D721Med (cell line): ENCODE results near the gene TAF1A.

Source experiments
- DNase-seq: peaks from one replicate; pipeline ENCODE4 v3.0.0; 2011; ENCODE audit warnings: low spot score; ENCODE audit not compliant: insufficient read length
- FAIRE-seq: peaks from 2 replicates; lab custom pipeline; 2011; peaks lifted over from hg19 to GRCh38; lab: Jason Lieb, UNC
- TF ChIP-seq, protein P1 (sequence below): IDR thresholded peaks from 2 replicates; pipeline ENCODE4 v1.5.1; 2012; ENCODE audit warnings: mild to moderate bottlenecking, control low read depth; ENCODE audit not compliant: insufficient read depth; ENCODE audit errors: missing control alignments

TAF1A gene

GRCh38 chr1:222539951-222540597 lies 49.7 kb downstream of the TAF1A start:
- TF ChIP-seq, protein P1, sequence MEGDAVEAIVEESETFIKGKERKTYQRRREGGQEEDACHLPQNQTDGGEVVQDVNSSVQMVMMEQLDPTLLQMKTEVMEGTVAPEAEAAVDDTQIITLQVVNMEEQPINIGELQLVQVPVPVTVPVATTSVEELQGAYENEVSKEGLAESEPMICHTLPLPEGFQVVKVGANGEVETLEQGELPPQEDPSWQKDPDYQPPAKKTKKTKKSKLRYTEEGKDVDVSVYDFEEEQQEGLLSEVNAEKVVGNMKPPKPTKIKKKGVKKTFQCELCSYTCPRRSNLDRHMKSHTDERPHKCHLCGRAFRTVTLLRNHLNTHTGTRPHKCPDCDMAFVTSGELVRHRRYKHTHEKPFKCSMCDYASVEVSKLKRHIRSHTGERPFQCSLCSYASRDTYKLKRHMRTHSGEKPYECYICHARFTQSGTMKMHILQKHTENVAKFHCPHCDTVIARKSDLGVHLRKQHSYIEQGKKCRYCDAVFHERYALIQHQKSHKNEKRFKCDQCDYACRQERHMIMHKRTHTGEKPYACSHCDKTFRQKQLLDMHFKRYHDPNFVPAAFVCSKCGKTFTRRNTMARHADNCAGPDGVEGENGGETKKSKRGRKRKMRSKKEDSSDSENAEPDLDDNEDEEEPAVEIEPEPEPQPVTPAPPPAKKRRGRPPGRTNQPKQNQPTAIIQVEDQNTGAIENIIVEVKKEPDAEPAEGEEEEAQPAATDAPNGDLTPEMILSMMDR, result no peak
- FAIRE-seq (no peak), DNase-seq (no peak)

GRCh38 chr1:222535455-222535854 lies 54.3 kb downstream of the TAF1A start:
- DNase-seq (no peak), FAIRE-seq (no peak)
- TF ChIP-seq, protein P1, result no peak

- TF ChIP-seq, protein P1, result no peak
- DNase-seq (no peak), FAIRE-seq (no peak)
Measured at GRCh38 chr1:222530852-222531251, 58.9 kb downstream of the TAF1A start.

- DNase-seq (no peak), FAIRE-seq (no peak)
- TF ChIP-seq, protein P1, result no peak
Measured at GRCh38 chr1:222529916-222530315, 59.8 kb downstream of the TAF1A start.

DNA sequence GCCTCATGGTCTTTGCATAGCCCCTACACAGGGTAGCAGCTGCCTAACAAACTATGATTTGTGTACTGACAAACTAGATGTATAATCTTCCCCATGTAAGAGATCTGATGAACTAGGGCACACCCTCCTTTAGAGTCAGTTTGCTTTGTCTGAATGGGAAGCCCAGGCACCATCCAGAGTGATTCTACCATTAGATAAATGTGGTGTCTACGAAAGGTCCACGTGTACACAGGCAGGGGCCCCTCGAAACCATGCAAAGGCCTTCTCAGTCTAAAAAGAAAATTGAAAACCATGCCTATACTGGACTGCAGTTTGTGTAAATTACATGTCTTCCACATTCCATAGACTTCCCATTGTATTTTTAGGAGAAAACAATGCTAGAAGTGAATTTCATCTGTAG lies 60.6 kb downstream of the TAF1A start:
- FAIRE-seq (no peak), DNase-seq (no peak)
- TF ChIP-seq, protein P1, result no peak

GRCh38 chr1:222525951-222526350 lies 63.8 kb downstream of the TAF1A start:
- DNase-seq (no peak), FAIRE-seq (no peak)
- TF ChIP-seq, protein P1, result no peak

GRCh38 chr1:222523852-222524251 lies 65.9 kb downstream of the TAF1A start:
- no peak for DNase-seq
- TF ChIP-seq, protein P1, result no peak
- FAIRE-seq, result no peak
